Neural cell (in vitro differentiated cells): ENCODE measurements around the gene NEU3. TPM values are rescaled to one million over a fixed set of nuclear protein-coding genes. Genes with fewer than 3 reads are reported as not detected.

ENCODE experiments used
- H2AFZ ChIP-seq: fragments of 200-600, 300-800 bp; sonication (generic), shearing (Covaris generic); 2 replicates; pipeline ENCODE4 v1.6.0; 2014; ENCODE audit warnings: low read depth, mild to moderate bottlenecking, antibody characterized with exemption, low read length, moderate library complexity
- H3F3A ChIP-seq: fragments of 200-600 bp; shearing (Covaris generic); 2 replicates; pipeline ENCODE4 v1.6.1; 2016; ENCODE audit warnings: mild to moderate bottlenecking, moderate library complexity, mixed read lengths, antibody characterized with exemption, low read length; ENCODE audit not compliant: insufficient read depth, poor library complexity, severe bottlenecking
- H3K27ac ChIP-seq: fragments of 200-600, 300-800 bp; sonication (generic), shearing (Covaris generic); 2 replicates; pipeline ENCODE4 v1.5.1; 2014; ENCODE audit warnings: mild to moderate bottlenecking, low read length, moderate library complexity
- H3K27me3 ChIP-seq: fragments of 300-800, 200-600 bp; sonication (generic), shearing (Covaris generic); 2 replicates; pipeline ENCODE4 v1.6.0; 2014; ENCODE audit warnings: mild to moderate bottlenecking, low read depth, low read length, moderate library complexity; ENCODE audit not compliant: insufficient read depth
- H3K36me3 ChIP-seq: fragments of 300-800, 200-600 bp; sonication (generic), shearing (Covaris generic); 2 replicates; pipeline ENCODE4 v1.5.1; 2014; ENCODE audit warnings: mild to moderate bottlenecking, antibody characterized with exemption, low read length, moderate library complexity; ENCODE audit not compliant: insufficient read depth
- H3K4me2 ChIP-seq: fragments of 300-800, 200-600 bp; sonication (generic), shearing (Covaris generic); 2 replicates; pipeline ENCODE4 v1.6.0; 2014; ENCODE audit warnings: mild to moderate bottlenecking, low read length
- H3K4me3 ChIP-seq: fragments of 300-800, 200-600 bp; sonication (generic), shearing (Covaris generic); 2 replicates; pipeline ENCODE4 v1.5.1; 2014; ENCODE audit warnings: mild to moderate bottlenecking, low read length, moderate library complexity
- H3K79me2 ChIP-seq: fragments of 200-600 bp; shearing (Covaris generic); replicated peaks from 2 replicates; pipeline ENCODE4 v1.6.0; 2014; ENCODE audit warnings: mild to moderate bottlenecking, low read length, moderate library complexity; ENCODE audit not compliant: insufficient read depth
- H3K9ac ChIP-seq: fragments of 300-800, 200-600 bp; sonication (generic), shearing (Covaris generic); 2 replicates; pipeline ENCODE4 v1.6.1; 2016; ENCODE audit warnings: mild to moderate bottlenecking, low read length, mixed read lengths
- H3K9me2 ChIP-seq: fragments of 200-600 bp; shearing (Covaris generic); 2 replicates; pipeline ENCODE4 v1.6.1; 2016; ENCODE audit warnings: mild to moderate bottlenecking, low read length, mixed read lengths; ENCODE audit not compliant: insufficient read depth
- H3K9me3 ChIP-seq: fragments of 200-600, 300-800 bp; sonication (generic), shearing (Covaris generic); 2 replicates; pipeline ENCODE4 v1.6.1; 2016; ENCODE audit warnings: mild to moderate bottlenecking, mixed run types, low read length, moderate library complexity, mixed read lengths
- H4K20me1 ChIP-seq: fragments of 200-600 bp; shearing (Covaris generic); 2 replicates; pipeline ENCODE4 v1.6.1; 2016; ENCODE audit warnings: mild to moderate bottlenecking, mixed run types; ENCODE audit not compliant: insufficient read depth
- CTCF ChIP-seq: fragments of 450-650 bp; IDR thresholded peaks from 2 replicates; pipeline ENCODE4 v1.5.1; 2014; ENCODE audit warnings: antibody characterized with exemption, mild to moderate bottlenecking, moderate library complexity; ENCODE audit not compliant: poor library complexity, severe bottlenecking
- EP300 ChIP-seq: fragments of 450-650 bp; conservative IDR thresholded peaks from 2 replicates; pipeline ENCODE4 v1.6.1; 2014; ENCODE audit warnings: antibody characterized with exemption, mild to moderate bottlenecking, moderate library complexity; ENCODE audit not compliant: poor library complexity, severe bottlenecking
- EZH2 ChIP-seq: fragments of 200-600, 300-800 bp; shearing (Covaris generic), sonication (generic); IDR thresholded peaks from 2 replicates; pipeline ENCODE4 v1.6.1; 2014; ENCODE audit warnings: antibody characterized with exemption, low read length, borderline replicate concordance, mild to moderate bottlenecking; ENCODE audit not compliant: insufficient read depth, poor library complexity, severe bottlenecking
- MXI1 ChIP-seq: fragments of 450-650 bp; conservative IDR thresholded peaks from 2 replicates; pipeline ENCODE4 v1.6.1; 2014; ENCODE audit warnings: antibody characterized with exemption, mild to moderate bottlenecking; ENCODE audit not compliant: poor library complexity, severe bottlenecking
- POLR2AphosphoS5 ChIP-seq: IDR thresholded peaks from 2 replicates; pipeline ENCODE4 v1.6.1; 2012
- RAD21 ChIP-seq: fragments of 450-650 bp; conservative IDR thresholded peaks from 2 replicates; pipeline ENCODE4 v1.6.1; 2014; ENCODE audit warnings: antibody characterized with exemption, mild to moderate bottlenecking, moderate library complexity
- REST ChIP-seq: IDR thresholded peaks from 2 replicates; pipeline ENCODE4 v1.6.1; 2012; ENCODE audit warnings: borderline replicate concordance
- SMC3 ChIP-seq: fragments of 450-650 bp; conservative IDR thresholded peaks from 2 replicates; pipeline ENCODE4 v1.6.1; 2014; ENCODE audit warnings: antibody characterized with exemption, mild to moderate bottlenecking, moderate library complexity; ENCODE audit not compliant: poor library complexity
- TAF1 ChIP-seq: IDR thresholded peaks from 2 replicates; pipeline ENCODE4 v1.6.1; 2012; ENCODE audit warnings: low read depth
- polyA plus RNA-seq: library from polyadenylated mRNA; depleted of rRNA; stranded (reverse); fragments of >200 nt; gene quantifications from 2 replicates; pipeline ENCODE4 v1.2.3, GENCODE V29; 2014

Gene NEU3
- polyA plus RNA-seq, 1 donor from 2014 or later, result 16.9 TPM

- Histone ChIP-seq H3F3A (no peaks in the 10 kb centered on the region), H3K4me2 (no peak overlapping the region), H3K4me3 (no peak overlapping the region), H3K9ac (no peak overlapping the region), H3K36me3 (no peaks in the 10 kb centered on the region), H4K20me1 (no peaks in the 10 kb centered on the region), H3K27ac (no peak overlapping the region), H3K9me3 (no peaks in the 10 kb centered on the region), H3K9me2 (no peaks in the 10 kb centered on the region), H3K27me3 (no peaks in the 10 kb centered on the region), H2AFZ (no peak overlapping the region), H3K79me2 (no peaks in the 10 kb centered on the region)
- no peak for TF ChIP-seq POLR2AphosphoS5
- TF ChIP-seq EZH2, result no peak
- no peak for TF ChIP-seq CTCF
- TF ChIP-seq EP300, result no peak
- TF ChIP-seq RAD21, result no peak
- TF ChIP-seq SMC3, result no peak
- no peak for TF ChIP-seq REST
- TF ChIP-seq TAF1, result no peak
Observed at GRCh38 chr11:74970852-74971395, 17.8 kb upstream of the NEU3 start.

- no peaks in the 10 kb centered on the region for H3K9me2 ChIP-seq
- no peaks in the 10 kb centered on the region for H3K9me3 ChIP-seq
- no peak overlapping the region for H3K4me3 ChIP-seq
- H3K27me3 ChIP-seq, result no peaks in the 10 kb centered on the region
- no peaks in the 10 kb centered on the region for H3F3A ChIP-seq
- no peaks in the 10 kb centered on the region for H3K36me3 ChIP-seq
- H3K9ac ChIP-seq, result no peak overlapping the region
- TF ChIP-seq MXI1 (no peak), RAD21 (no peak), SMC3 (no peak), REST (no peak), CTCF (no peak), TAF1 (no peak), EP300 (no peak), EZH2 (no peak), POLR2AphosphoS5 (no peak)
- no peak overlapping the region for H2AFZ ChIP-seq
- H3K79me2 ChIP-seq, result no peaks in the 10 kb centered on the region
- H3K4me2 ChIP-seq, result no peak overlapping the region
- H4K20me1 ChIP-seq, result no peaks in the 10 kb centered on the region
- H3K27ac ChIP-seq, result no peak overlapping the region
Observed at GRCh38 chr11:74971424-74971823, 17.3 kb upstream of the NEU3 start.
